A549 (cell line): Measurements from ENCODE around the gene AKAP17A. TPM values are rescaled to one million over a fixed set of nuclear protein-coding genes. Genes with fewer than 3 reads are reported as not detected.

Experiments
- ATAC-seq, 2 experiments: fragments of 200-7000 bp in 1 of 2; fragments of >200 bp in 1 of 2; cut with Nextera tagmentation in 1 of 2; cut with Tn5 transposase in 1 of 2; 3 replicates each; pipeline versions ENCODE4 v1.8.0 to v1.9.1; 2018 to 2020; ENCODE audit warnings: mild to moderate bottlenecking in 1 of 2, moderate library complexity in 1 of 2
- CTCF ChIA-PET: fragments of 300-600 bp; sonication (Branson Sonifier 250); formaldehyde crosslinking; extraction: SDS; loops from one replicate; lab custom pipeline; 2021; ENCODE audit warnings: antibody characterized with exemption, inconsistent platforms; lab: Yijun Ruan, JAX
- POLR2A ChIA-PET: fragments of 350-600 bp; formaldehyde crosslinking; extraction: SDS; loops from one replicate; lab custom pipeline; 2021; ENCODE audit warnings: antibody characterized with exemption, inconsistent platforms; lab: Yijun Ruan, JAX
- DNase-seq, 2 experiments: peaks; one replicate each; pipeline versions ENCODE4 v3.0.0 to v3.0.0-alpha.2; 2011 to 2016; ENCODE audit warnings: low read depth in 1 of 2, low spot score in 1 of 2
- FAIRE-seq: peaks from 2 replicates; lab custom pipeline; 2011; peaks lifted over from hg19 to GRCh38; lab: Jason Lieb, UNC
- H3K27ac ChIP-seq, 2 experiments: fragments of >200 bp; sonication (Bioruptor Twin); formaldehyde crosslinking; 3 replicates each; pipeline ENCODE4 v1.5.1; 2016 to 2017
- H3K4me1 ChIP-seq: fragments of >200 bp; sonication (Bioruptor Twin); formaldehyde crosslinking; 3 replicates; pipeline ENCODE4 v1.6.1; 2016
- H3K4me2 ChIP-seq: fragments of >200 bp; sonication (Bioruptor Twin); formaldehyde crosslinking; 3 replicates; pipeline ENCODE4 v1.6.1; 2016
- H3K4me3 ChIP-seq: fragments of >200 bp; sonication (Bioruptor Twin); formaldehyde crosslinking; 3 replicates; pipeline ENCODE4 v1.5.1; 2016
- H3K9me3 ChIP-seq: fragments of >200 bp; sonication (Bioruptor Twin); formaldehyde crosslinking; 3 replicates; pipeline ENCODE4 v1.6.1; 2016
- CBX8 ChIP-seq: fragments of 200-600 bp; sonication (generic); IDR thresholded peaks from 2 replicates; pipeline ENCODE4 v1.6.1; 2016
- CHD2 ChIP-seq: fragments of 150-350 bp; IDR thresholded peaks from 2 replicates; pipeline ENCODE4 v1.6.1; 2014; ENCODE audit warnings: low read length; ENCODE audit not compliant: partially characterized antibody
- ESRRA ChIP-seq: fragments of 150-350 bp; IDR thresholded peaks from 2 replicates; pipeline ENCODE4 v1.6.1; 2014; ENCODE audit warnings: mild to moderate bottlenecking, low read length, borderline replicate concordance
- HEYL ChIP-seq: fragments of 250-450 bp; sonication (Bioruptor Pico); IDR thresholded peaks from 2 replicates; pipeline ENCODE4 v1.8.0; 2021; ENCODE audit warnings: mild to moderate bottlenecking, moderate library complexity
- JUN ChIP-seq, 2 experiments: fragments of >200 bp; sonication (Bioruptor Twin); formaldehyde crosslinking; IDR thresholded peaks; 2 replicates in 1 of 2; 3 replicates in 1 of 2; pipeline ENCODE4 v1.6.1; 2016 to 2017
- MAZ ChIP-seq: fragments of 150-350 bp; IDR thresholded peaks from 2 replicates; pipeline ENCODE4 v1.6.1; 2014; ENCODE audit warnings: antibody characterized with exemption, low read depth, low read length, borderline replicate concordance
- PHF8 ChIP-seq: fragments of 200-600 bp; sonication (generic); IDR thresholded peaks from 2 replicates; pipeline ENCODE4 v1.6.1; 2016; ENCODE audit warnings: low read depth, mild to moderate bottlenecking, antibody characterized with exemption, moderate library complexity, borderline replicate concordance
- POLR2A ChIP-seq: IDR thresholded peaks from 2 replicates; pipeline ENCODE4 v1.6.1; 2012; ENCODE audit warnings: mild to moderate bottlenecking, low read length
- POLR2AphosphoS2 ChIP-seq: conservative IDR thresholded peaks from 2 replicates; pipeline ENCODE4 v1.6.1; 2012; ENCODE audit warnings: low read length, improper control_type of control experiment, inconsistent platforms
- RAD21 ChIP-seq, 2 experiments: fragments of >200 bp in 1 of 2; sonication (Bioruptor Twin) in 1 of 2; formaldehyde crosslinking in 1 of 2; IDR thresholded peaks in 1 of 2; conservative IDR thresholded peaks in 1 of 2; 2 replicates in 1 of 2; 3 replicates in 1 of 2; pipeline ENCODE4 v1.6.1; 2012 to 2018; ENCODE audit warnings: inconsistent platforms in 1 of 2
- RCOR1 ChIP-seq: fragments of 150-350 bp; IDR thresholded peaks from 2 replicates; pipeline ENCODE4 v1.6.1; 2014; ENCODE audit warnings: antibody characterized with exemption, low read length, low read depth
- RNF2 ChIP-seq: fragments of 200-600 bp; sonication (generic); IDR thresholded peaks from 2 replicates; pipeline ENCODE4 v1.6.1; 2016; ENCODE audit warnings: low read depth, mild to moderate bottlenecking, antibody characterized with exemption, moderate library complexity, borderline replicate concordance
- SREBF2 ChIP-seq: fragments of 450-650 bp; IDR thresholded peaks from 2 replicates; pipeline ENCODE4 v1.6.1; 2014; ENCODE audit warnings: mild to moderate bottlenecking, moderate library complexity
- ZSCAN20 ChIP-seq: fragments of 250-450 bp; sonication (Bioruptor Pico); IDR thresholded peaks from 2 replicates; pipeline ENCODE4 v1.8.0; 2022; ENCODE audit warnings: mild to moderate bottlenecking, moderate library complexity
- WGBS: methylation state at CpG from one replicate; pipeline ENCODE4 v1.1.6; 2017; ENCODE audit errors: missing lambda C conversion rate; 5-methylcytosine and 5-hydroxymethylcytosine counted together
- polyA plus RNA-seq, 4 experiments: library from polyadenylated mRNA; depleted of rRNA in 3 of 4; stranded (reverse); fragments of >200 nt; fragmentation: RNase III in 1 of 4; extraction: RNeasy Plus Mini Kit Qiagen cat#74134 plus additional on column Dnase treatment in 1 of 4; gene quantifications; 2 replicates in 3 of 4; 3 replicates in 1 of 4; pipeline ENCODE4 v1.2.3, GENCODE V29; 2011 to 2017
- TF ChIP-seq, protein P1 (sequence below): fragments of 250-450 bp; sonication (Bioruptor Pico); IDR thresholded peaks from 2 replicates; pipeline ENCODE4 v1.5.0; 2020; ENCODE audit warnings: low read depth, mild to moderate bottlenecking, moderate library complexity
- TF ChIP-seq, protein P2 (sequence below): fragments of 250-450 bp; sonication (Bioruptor Pico); IDR thresholded peaks from 2 replicates; pipeline ENCODE4 v1.5.0; 2021; ENCODE audit warnings: mild to moderate bottlenecking, moderate library complexity, borderline replicate concordance
- TF ChIP-seq, protein P3 (sequence below): fragments of 200-600 bp; sonication (generic); IDR thresholded peaks from 2 replicates; pipeline ENCODE4 v1.6.1; 2016; ENCODE audit warnings: antibody characterized with exemption, mild to moderate bottlenecking, moderate library complexity

The AKAP17A gene
- polyA plus RNA-seq, 2 of the 4 experiments (the other 2 are of a cell fraction), result 24.9 to 32.9 TPM

DNA sequence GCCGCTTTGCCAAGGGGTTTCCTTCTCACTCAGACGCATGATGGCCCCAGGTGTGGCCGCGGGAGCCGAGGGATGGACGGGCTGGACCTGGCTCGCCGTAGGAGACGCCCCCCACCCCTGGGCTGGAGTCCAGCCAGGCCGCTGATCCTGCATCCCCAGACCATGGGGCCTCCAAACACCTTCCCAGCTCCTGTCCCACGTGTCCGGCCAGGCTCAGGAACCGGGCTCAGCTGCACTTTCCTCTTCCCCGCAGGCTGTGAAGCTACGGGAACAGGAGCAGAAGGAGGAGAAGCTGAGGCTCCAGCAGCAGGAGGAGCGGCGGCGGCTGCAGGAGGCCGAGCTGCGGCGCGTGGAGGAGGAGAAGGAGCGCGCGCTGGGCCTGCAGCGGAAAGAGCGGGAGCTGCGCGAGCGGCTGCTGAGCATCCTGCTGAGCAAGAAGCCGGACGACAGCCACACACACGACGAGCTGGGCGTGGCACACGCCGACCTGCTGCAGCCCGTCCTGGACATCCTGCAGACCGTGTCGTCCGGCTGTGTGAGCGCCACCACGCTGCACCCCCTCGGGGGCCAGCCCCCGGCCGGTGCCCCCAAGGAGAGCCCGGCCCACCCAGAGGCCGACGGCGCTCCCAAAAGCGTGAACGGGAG, 9.1 kb downstream of the AKAP17A start (continued):
- TF ChIP-seq, protein P1, sequence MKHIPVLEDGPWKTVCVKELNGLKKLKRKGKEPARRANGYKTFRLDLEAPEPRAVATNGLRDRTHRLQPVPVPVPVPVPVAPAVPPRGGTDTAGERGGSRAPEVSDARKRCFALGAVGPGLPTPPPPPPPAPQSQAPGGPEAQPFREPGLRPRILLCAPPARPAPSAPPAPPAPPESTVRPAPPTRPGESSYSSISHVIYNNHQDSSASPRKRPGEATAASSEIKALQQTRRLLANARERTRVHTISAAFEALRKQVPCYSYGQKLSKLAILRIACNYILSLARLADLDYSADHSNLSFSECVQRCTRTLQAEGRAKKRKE (CRISPR knock-in tag), result no peak
- TF ChIP-seq JUN (IDR thresholded peaks at IDR 0.05), result no peak
- TF ChIP-seq POLR2AphosphoS2, result no peak

DNA sequence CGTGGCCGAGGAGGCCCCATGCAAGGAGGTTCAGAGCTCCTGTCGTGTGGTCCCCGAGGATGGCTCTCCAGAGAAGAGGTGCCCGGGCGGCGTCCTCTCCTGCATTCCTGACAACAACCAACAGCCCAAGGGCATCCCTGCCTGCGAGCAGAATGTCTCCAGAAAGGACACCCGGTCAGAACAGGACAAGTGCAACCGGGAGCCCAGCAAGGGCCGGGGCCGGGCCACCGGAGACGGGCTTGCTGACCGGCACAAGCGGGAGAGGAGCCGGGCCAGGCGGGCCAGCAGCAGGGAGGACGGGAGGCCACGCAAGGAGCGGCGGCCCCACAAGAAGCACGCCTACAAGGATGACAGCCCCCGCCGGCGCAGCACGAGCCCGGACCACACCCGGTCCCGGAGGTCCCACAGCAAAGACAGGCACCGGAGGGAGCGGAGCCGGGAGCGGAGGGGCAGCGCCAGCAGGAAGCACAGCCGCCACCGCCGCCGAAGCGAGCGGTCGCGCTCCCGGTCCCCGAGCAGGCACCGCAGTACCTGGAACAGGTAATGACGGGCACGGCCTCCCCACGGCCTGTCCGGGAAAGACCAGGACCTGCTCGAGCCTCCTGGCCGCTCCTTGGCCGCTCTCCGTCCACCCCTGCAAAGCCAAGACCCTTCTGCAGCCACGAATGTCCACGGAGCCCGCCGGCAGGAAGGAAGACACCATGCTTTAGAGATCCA, 9.8 kb downstream of the AKAP17A start:
- TF ChIP-seq, protein P2, sequence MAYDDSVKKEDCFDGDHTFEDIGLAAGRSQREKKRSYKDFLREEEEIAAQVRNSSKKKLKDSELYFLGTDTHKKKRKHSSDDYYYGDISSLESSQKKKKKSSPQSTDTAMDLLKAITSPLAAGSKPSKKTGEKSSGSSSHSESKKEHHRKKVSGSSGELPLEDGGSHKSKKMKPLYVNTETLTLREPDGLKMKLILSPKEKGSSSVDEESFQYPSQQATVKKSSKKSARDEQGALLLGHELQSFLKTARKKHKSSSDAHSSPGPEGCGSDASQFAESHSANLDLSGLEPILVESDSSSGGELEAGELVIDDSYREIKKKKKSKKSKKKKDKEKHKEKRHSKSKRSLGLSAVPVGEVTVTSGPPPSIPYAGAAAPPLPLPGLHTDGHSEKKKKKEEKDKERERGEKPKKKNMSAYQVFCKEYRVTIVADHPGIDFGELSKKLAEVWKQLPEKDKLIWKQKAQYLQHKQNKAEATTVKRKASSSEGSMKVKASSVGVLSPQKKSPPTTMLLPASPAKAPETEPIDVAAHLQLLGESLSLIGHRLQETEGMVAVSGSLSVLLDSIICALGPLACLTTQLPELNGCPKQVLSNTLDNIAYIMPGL (CRISPR knock-in tag), result no peak
- TF ChIP-seq ZSCAN20 (CRISPR knock-in tag) (no peak), RAD21 (conservative IDR thresholded peaks at IDR 0.05 in 1 of 2, IDR thresholded peaks at IDR 0.05 in 1 of 2) (no peak), PHF8 (no peak), RNF2 (no peak)
- ATAC-seq, result no peak
- ChIA-PET CTCF (no interaction called here), POLR2A (no interaction called here)
- WGBS, result 98% methylated on average over 57 of the region's 58 CpGs
- FAIRE-seq, result no peak
- no peak overlapping the region for H3K27ac ChIP-seq
- no peaks in the 10 kb centered on the region for H3K4me1 ChIP-seq
- H3K9me3 ChIP-seq, result peaks cover 7% of the 10 kb centered on the region; the same call in 1 of the 3 replicates
- no peak overlapping the region for H3K4me2 ChIP-seq
- H3K4me3 ChIP-seq, result no peak overlapping the region
- DNase-seq, result no peak

DNA sequence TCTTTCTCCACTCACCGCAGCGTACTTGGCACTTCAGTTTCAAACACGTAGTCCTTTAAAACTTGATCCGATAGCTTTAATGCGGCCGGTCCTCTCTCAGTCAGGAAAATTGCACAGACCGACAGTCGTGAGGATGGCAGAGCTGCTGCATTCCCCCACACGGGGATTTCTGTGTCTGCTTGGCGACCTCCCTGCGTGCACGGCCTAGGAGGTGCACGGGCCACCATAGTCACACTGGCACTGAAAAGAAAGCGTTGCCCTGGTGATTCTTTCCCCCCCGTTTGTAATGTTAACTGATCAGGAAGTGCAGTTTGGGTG, 10.3 kb downstream of the AKAP17A start:
- WGBS, result 95% methylated on average over 15 of the region's 15 CpGs
- CTCF ChIA-PET, result no interaction called here

More for the DNA sequence above, 10.3 kb downstream of the AKAP17A start:
- Histone ChIP-seq H3K27ac (no peak overlapping the region), H3K4me3 (no peak overlapping the region), H3K4me1 (no peaks in the 10 kb centered on the region), H3K9me3 (peaks cover 7% of the 10 kb centered on the region; the same call in 1 of the 3 replicates)
- no peak for DNase-seq
- no peak for FAIRE-seq
- TF ChIP-seq POLR2A (no peak), SREBF2 (no peak), CHD2 (no peak), ZSCAN20 (CRISPR knock-in tag) (no peak), MAZ (no peak), RCOR1 (no peak), CBX8 (no peak), HEYL (no peak), ESRRA (no peak)
- TF ChIP-seq, protein P3, sequence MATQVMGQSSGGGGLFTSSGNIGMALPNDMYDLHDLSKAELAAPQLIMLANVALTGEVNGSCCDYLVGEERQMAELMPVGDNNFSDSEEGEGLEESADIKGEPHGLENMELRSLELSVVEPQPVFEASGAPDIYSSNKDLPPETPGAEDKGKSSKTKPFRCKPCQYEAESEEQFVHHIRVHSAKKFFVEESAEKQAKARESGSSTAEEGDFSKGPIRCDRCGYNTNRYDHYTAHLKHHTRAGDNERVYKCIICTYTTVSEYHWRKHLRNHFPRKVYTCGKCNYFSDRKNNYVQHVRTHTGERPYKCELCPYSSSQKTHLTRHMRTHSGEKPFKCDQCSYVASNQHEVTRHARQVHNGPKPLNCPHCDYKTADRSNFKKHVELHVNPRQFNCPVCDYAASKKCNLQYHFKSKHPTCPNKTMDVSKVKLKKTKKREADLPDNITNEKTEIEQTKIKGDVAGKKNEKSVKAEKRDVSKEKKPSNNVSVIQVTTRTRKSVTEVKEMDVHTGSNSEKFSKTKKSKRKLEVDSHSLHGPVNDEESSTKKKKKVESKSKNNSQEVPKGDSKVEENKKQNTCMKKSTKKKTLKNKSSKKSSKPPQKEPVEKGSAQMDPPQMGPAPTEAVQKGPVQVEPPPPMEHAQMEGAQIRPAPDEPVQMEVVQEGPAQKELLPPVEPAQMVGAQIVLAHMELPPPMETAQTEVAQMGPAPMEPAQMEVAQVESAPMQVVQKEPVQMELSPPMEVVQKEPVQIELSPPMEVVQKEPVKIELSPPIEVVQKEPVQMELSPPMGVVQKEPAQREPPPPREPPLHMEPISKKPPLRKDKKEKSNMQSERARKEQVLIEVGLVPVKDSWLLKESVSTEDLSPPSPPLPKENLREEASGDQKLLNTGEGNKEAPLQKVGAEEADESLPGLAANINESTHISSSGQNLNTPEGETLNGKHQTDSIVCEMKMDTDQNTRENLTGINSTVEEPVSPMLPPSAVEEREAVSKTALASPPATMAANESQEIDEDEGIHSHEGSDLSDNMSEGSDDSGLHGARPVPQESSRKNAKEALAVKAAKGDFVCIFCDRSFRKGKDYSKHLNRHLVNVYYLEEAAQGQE, result no peak
- TF ChIP-seq, all 56 proteins: peak for 0
- POLR2A ChIA-PET, result no interaction called here
- ATAC-seq, result no peak
- no peak overlapping the region for H3K4me2 ChIP-seq
